ENCODE measurements around the gene TSPOAP1. TPM values are rescaled to one million over a fixed set of nuclear protein-coding genes. Genes with fewer than 3 reads are reported as not detected.
A peak's percentile ranks its signal among the peaks of the same experiment; 100 is the strongest.

TSPOAP1 gene
- total RNA-seq, 1 donor from 2014 or later, result 7.1 TPM

DNA sequence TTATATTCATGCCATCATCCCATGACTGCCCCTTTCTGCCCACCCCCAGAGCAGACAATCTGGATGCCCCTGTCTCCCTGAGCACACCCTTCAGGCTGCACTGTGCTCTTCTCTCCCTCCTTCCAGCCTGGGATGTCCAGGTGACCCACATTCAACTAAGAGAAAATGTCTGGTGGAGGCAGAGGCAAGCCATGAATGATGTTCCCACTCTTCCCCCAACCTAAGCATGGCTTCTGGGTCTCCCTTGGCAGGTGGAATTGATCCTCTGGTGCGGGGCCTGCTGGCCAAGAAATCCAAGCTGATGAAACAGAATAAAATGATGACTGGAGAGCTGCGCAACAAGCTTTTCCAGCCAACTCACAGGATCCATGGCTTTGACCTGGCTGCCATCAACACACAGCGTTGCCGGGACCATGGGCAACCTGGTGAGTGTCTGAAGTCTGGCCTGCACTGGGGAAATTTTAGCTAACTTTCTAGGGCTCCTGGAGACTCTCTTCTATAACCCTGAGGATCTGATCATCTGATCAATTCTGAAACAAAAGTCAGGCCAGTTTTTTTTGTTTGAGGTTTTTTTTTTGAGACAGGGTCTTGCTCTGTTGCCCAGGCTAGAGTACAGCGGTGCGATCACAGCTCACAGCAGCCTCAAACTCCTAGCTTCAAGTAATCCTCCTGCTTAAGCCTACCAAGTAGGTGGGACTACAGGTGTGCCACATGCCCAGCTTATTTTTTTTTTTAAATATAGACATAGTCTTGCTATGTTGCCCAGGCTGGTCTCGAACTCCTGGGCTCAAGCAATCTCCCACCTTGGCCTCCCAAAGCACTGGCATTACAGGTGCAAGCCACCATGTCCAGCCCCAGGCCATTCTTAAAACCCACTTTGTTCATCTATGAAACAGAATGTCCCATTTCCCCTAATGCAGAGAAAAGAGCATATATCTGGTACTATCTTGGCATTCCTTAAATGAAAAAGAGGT is 62.4 kb downstream of the TSPOAP1 start:
- no peaks in the 10 kb centered on the region for H3K27me3 ChIP-seq
- no peak for DNase-seq (ENCODE audit: extremely low spot score in 2 of 2)
- H3K36me3 ChIP-seq, result no peaks in the 10 kb centered on the region
- TF ChIP-seq, protein P1, sequence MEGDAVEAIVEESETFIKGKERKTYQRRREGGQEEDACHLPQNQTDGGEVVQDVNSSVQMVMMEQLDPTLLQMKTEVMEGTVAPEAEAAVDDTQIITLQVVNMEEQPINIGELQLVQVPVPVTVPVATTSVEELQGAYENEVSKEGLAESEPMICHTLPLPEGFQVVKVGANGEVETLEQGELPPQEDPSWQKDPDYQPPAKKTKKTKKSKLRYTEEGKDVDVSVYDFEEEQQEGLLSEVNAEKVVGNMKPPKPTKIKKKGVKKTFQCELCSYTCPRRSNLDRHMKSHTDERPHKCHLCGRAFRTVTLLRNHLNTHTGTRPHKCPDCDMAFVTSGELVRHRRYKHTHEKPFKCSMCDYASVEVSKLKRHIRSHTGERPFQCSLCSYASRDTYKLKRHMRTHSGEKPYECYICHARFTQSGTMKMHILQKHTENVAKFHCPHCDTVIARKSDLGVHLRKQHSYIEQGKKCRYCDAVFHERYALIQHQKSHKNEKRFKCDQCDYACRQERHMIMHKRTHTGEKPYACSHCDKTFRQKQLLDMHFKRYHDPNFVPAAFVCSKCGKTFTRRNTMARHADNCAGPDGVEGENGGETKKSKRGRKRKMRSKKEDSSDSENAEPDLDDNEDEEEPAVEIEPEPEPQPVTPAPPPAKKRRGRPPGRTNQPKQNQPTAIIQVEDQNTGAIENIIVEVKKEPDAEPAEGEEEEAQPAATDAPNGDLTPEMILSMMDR (IDR thresholded peaks at IDR 0.05), result no peak
- TF ChIP-seq POLR2AphosphoS5 (IDR thresholded peaks at IDR 0.05; ENCODE audit: insufficient read depth in 1 of 2, low read depth in 1 of 2) (no peak), POLR2A (IDR thresholded peaks at IDR 0.05) (no peak)
- H3K9me3 ChIP-seq, result no peaks in the 10 kb centered on the region
- H3K4me3 ChIP-seq, result no peak overlapping the region
- intact Hi-C loops (cut with DNase I), result no loop called here
- no peaks in the 10 kb centered on the region for H3K4me1 ChIP-seq
- H3K27ac ChIP-seq, result no peak overlapping the region

DNA sequence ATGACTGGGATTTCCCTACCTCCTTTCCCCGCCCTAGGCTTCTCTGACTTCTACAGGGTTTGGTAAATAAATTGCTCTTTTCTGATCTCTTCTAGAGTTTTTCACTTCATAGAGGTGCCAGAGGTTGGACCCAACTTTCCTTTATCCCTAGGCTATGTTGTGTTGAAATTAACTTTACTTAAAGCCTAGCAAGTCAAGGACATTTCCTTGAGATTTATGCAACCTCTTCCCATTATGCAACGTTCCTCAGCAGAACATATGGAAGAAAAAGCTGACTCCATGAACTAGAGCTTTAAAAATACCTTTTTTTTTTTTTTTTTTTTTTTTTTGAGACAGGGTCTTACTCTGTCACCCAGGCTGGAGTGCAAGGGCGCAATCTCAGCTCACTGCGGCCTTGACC is 63.3 kb downstream of the TSPOAP1 start:
- Histone ChIP-seq H3K4me1 (no peaks in the 10 kb centered on the region), H3K9me3 (no peaks in the 10 kb centered on the region), H3K4me3 (no peak overlapping the region), H3K27ac (no peak overlapping the region), H3K36me3 (no peaks in the 10 kb centered on the region), H3K27me3 (no peaks in the 10 kb centered on the region)
- no peak for DNase-seq (ENCODE audit: extremely low spot score in 2 of 2)
- TF ChIP-seq POLR2A (IDR thresholded peaks at IDR 0.05) (no peak), POLR2AphosphoS5 (IDR thresholded peaks at IDR 0.05; ENCODE audit: insufficient read depth in 1 of 2, low read depth in 1 of 2) (no peak)
- TF ChIP-seq, protein P1 (IDR thresholded peaks at IDR 0.05), result no peak
- intact Hi-C loops (cut with DNase I), result no loop called here

DNA sequence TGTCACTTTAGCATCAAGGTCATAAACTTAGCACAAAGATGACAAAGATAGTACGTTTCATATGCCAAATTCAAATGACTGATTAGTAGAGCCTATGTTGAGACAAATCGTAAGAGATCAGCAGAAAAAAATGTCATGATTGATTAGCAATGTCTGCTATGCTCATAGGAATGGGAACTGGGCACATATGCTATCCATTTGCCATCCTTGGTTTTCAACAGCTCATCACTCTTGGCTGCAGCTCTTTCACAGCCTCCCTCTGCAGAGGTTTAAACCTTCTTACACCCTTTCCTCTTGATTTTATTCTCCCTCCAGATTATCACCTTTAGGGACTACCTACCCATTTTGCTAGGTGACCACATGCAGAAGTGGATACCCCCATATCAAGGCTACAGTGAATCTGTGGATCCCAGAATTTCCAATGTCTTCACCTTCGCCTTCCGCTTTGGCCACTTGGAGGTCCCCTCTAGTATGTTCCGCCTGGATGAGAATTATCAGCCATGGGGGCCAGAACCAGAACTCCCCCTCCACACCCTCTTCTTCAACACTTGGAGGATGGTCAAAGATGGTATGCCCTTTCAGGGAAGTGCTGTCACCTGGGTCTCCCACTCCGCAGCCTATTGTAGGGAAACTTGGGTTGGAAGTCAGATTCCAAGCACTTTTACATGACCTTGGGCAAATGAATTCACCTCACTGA is 64.0 kb downstream of the TSPOAP1 start:
- intact Hi-C loops (cut with DNase I), result no loop called here
- H3K36me3 ChIP-seq, result no peaks in the 10 kb centered on the region
- H3K9me3 ChIP-seq, result no peaks in the 10 kb centered on the region
- TF ChIP-seq, protein P1 (IDR thresholded peaks at IDR 0.05), result no peak
- TF ChIP-seq POLR2A (IDR thresholded peaks at IDR 0.05), result no peak
- TF ChIP-seq POLR2AphosphoS5 (IDR thresholded peaks at IDR 0.05; ENCODE audit: insufficient read depth in 1 of 2, low read depth in 1 of 2), result no peak
- H3K4me3 ChIP-seq, result no peak overlapping the region
- DNase-seq (ENCODE audit: extremely low spot score in 2 of 2), result peak in 1 of 2 donors; percentile 64
- H3K4me1 ChIP-seq, result no peaks in the 10 kb centered on the region
- H3K27me3 ChIP-seq, result no peaks in the 10 kb centered on the region
- no peak overlapping the region for H3K27ac ChIP-seq

DNA sequence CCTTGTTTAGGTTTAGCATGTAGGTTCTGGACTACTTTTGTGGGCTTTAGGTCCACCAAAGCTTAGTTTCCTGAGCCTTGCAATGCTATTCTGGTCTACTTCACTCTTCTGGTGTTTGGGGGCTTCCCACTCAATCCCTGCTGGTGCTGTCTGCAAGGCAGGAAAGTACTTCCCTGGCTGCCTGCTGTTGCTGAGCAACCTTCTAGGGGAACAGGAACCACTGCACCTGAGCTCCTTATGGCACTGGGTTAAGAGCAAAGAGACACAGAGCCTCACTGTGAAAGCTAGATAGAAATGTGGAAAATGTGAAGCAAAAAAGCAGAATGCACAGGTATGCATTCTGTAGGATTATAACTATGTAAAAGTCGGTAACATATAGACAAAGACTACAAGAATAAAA is 64.8 kb downstream of the TSPOAP1 start:
- Histone ChIP-seq H3K9me3 (no peaks in the 10 kb centered on the region), H3K27ac (no peak overlapping the region), H3K27me3 (no peaks in the 10 kb centered on the region), H3K36me3 (no peaks in the 10 kb centered on the region), H3K4me3 (no peak overlapping the region), H3K4me1 (no peaks in the 10 kb centered on the region)
- TF ChIP-seq POLR2A (IDR thresholded peaks at IDR 0.05) (no peak), POLR2AphosphoS5 (IDR thresholded peaks at IDR 0.05; ENCODE audit: insufficient read depth in 1 of 2, low read depth in 1 of 2) (no peak)
- TF ChIP-seq, protein P1 (IDR thresholded peaks at IDR 0.05), result no peak
- no peak for DNase-seq (ENCODE audit: extremely low spot score in 2 of 2)
- intact Hi-C loops (cut with DNase I), result no loop called here
